Adipocyte (in vitro differentiated cells): ENCODE data around the gene DRGX.

Experiments used
- DNase-seq: peaks from one replicate; pipeline ENCODE4 v3.0.0-alpha.2; 2015; ENCODE audit warnings: low read depth
- H3K27me3 ChIP-seq: replicated peaks from 2 replicates; pipeline ENCODE4 v1.7.0; 2013; ENCODE audit warnings: mild to moderate bottlenecking, low read length, moderate library complexity; ENCODE audit not compliant: control insufficient read depth, insufficient read depth
- H3K36me3 ChIP-seq: 2 replicates; pipeline ENCODE4 v1.7.0; 2013; ENCODE audit warnings: low read length, mild to moderate bottlenecking, moderate library complexity; ENCODE audit not compliant: control insufficient read depth, insufficient read depth, severe bottlenecking
- H3K4me1 ChIP-seq: 2 replicates; pipeline ENCODE4 v1.7.0; 2013; ENCODE audit warnings: mild to moderate bottlenecking, low read length, moderate library complexity; ENCODE audit not compliant: control insufficient read depth, insufficient read depth
- H3K4me3 ChIP-seq: 2 replicates; pipeline ENCODE4 v1.7.0; 2013; ENCODE audit warnings: mild to moderate bottlenecking, low read length, moderate library complexity
- H3K9ac ChIP-seq: 2 replicates; pipeline ENCODE4 v1.7.0; 2013; ENCODE audit warnings: mild to moderate bottlenecking, low read length, moderate library complexity
- H3K9me3 ChIP-seq: 2 replicates; pipeline ENCODE4 v1.7.0; 2013; ENCODE audit warnings: mild to moderate bottlenecking, low read length, moderate library complexity; ENCODE audit not compliant: control insufficient read depth

DRGX gene

GRCh38 chr10:49418328-49418727 is 22.4 kb upstream of the DRGX start:
- Histone ChIP-seq H3K36me3 (no peaks in the 10 kb centered on the region), H3K9ac (no peak overlapping the region), H3K9me3 (no peaks in the 10 kb centered on the region), H3K4me1 (peaks cover 3% of the 10 kb centered on the region), H3K27me3 (peaks cover 24% of the 10 kb centered on the region), H3K4me3 (no peak overlapping the region)
- no peak for DNase-seq

DNA sequence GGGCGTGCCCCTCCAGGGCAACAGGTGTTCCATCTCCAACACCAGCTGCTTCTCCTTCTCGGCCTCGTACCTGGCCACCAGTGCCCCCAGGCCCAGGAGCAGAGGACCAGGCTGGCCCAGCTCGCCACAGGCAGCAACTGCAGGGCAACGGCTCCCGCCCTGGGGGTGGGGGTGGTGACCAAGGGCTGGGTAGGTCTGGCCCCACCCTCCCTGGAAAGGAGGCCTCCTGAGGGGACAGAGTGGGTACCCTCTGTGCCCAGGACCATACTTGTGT is 22.1 kb upstream of the DRGX start:
- DNase-seq, result no peak
- H3K27me3 ChIP-seq, result peaks cover 27% of the 10 kb centered on the region
- H3K9me3 ChIP-seq, result no peaks in the 10 kb centered on the region
- H3K36me3 ChIP-seq, result no peaks in the 10 kb centered on the region
- no peak overlapping the region for H3K9ac ChIP-seq
- peaks cover 3% of the 10 kb centered on the region for H3K4me1 ChIP-seq
- no peak overlapping the region for H3K4me3 ChIP-seq

- no peaks in the 10 kb centered on the region for H3K36me3 ChIP-seq
These were observed 21.6 kb upstream of the DRGX start for GRCh38 chr10:49417311-49418052.

GRCh38 chr10:49415846-49416245 is 20.0 kb upstream of the DRGX start:
- DNase-seq, result no peak
- Histone ChIP-seq H3K9ac (no peak overlapping the region), H3K4me3 (no peak overlapping the region), H3K27me3 (peaks cover 48% of the 10 kb centered on the region), H3K9me3 (no peaks in the 10 kb centered on the region), H3K4me1 (peaks cover 3% of the 10 kb centered on the region), H3K36me3 (no peaks in the 10 kb centered on the region)

More at GRCh38 chr10:49417311-49418052, 21.6 kb upstream of the DRGX start:
- H3K9ac ChIP-seq, result no peak overlapping the region
- H3K27me3 ChIP-seq, result peaks cover 32% of the 10 kb centered on the region
- DNase-seq, result no peak
- H3K4me3 ChIP-seq, result no peak overlapping the region
- peaks cover 3% of the 10 kb centered on the region for H3K4me1 ChIP-seq
- no peaks in the 10 kb centered on the region for H3K9me3 ChIP-seq

DNA sequence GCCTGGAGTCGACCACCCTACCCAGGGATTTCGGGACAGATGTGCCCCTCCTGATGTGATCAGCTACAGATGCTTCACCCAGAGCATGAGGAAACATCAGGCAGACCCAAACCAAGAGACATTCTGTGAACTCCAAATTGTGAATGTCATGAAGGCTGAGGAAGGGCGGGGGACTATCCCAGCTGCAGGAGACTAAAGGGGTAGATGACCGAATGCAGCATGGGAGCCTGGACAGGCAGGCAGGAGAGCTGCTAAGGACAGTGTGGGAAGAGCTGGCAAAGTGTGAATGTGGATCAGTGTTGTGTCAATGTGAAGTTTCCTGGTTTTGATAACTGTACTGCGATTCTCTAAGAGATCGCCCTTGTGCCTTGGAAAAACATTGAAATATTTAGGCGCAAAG is 19.2 kb upstream of the DRGX start:
- Histone ChIP-seq H3K9ac (no peak overlapping the region), H3K4me1 (peaks cover 3% of the 10 kb centered on the region), H3K27me3 (peaks cover 55% of the 10 kb centered on the region), H3K9me3 (no peaks in the 10 kb centered on the region), H3K36me3 (no peaks in the 10 kb centered on the region), H3K4me3 (no peak overlapping the region)
- no peak for DNase-seq

- Histone ChIP-seq H3K9me3 (no peaks in the 10 kb centered on the region), H3K4me1 (peaks cover 3% of the 10 kb centered on the region), H3K36me3 (no peaks in the 10 kb centered on the region), H3K4me3 (no peak overlapping the region), H3K9ac (no peak overlapping the region), H3K27me3 (peaks cover 61% of the 10 kb centered on the region)
- DNase-seq, result no peak
These were observed 18.6 kb upstream of the DRGX start for GRCh38 chr10:49414496-49414895.

- Histone ChIP-seq H3K9ac (no peak overlapping the region), H3K27me3 (peaks cover 76% of the 10 kb centered on the region), H3K36me3 (no peaks in the 10 kb centered on the region), H3K9me3 (no peaks in the 10 kb centered on the region), H3K4me1 (peaks cover 3% of the 10 kb centered on the region), H3K4me3 (no peak overlapping the region)
- no peak for DNase-seq
These were observed 16.7 kb upstream of the DRGX start for GRCh38 chr10:49412571-49412970.

DNA sequence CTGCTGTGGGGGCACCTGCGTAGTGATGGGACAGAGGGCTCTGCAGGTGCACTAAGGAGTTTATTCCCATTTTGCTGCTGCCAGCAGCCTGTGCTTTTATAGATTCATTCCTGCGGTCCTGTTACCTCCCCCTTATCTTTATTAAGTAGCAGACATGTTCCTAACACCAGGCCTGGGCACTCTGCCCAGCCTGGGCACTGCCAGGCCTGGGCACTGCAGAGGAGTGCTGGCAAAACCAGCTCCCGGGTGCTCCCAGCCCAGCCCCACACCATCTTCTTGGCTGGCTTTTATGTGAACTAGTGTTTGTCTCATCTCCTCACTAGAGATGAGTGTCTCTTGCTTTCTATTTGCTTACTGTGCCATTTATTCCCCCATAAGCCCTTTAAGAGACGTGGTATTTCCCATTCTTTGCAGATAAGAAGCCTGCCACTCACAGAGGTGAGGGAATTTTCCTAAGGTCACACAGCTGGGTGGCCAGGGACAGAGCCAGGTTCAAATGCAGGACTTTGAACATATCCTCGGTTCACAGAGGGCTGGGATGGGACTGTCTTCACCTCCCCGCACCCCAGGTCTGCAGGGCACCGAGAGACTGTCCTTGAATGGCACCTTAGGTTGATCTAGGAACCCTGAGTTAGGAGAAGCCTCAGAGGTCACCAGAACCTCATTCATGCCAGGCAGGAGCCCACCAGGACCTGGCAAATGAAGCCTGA is 14.6 kb upstream of the DRGX start:
- Histone ChIP-seq H3K4me1 (peaks cover 3% of the 10 kb centered on the region), H3K4me3 (no peak overlapping the region), H3K9ac (no peak overlapping the region), H3K27me3 (peaks cover 72% of the 10 kb centered on the region), H3K36me3 (no peaks in the 10 kb centered on the region), H3K9me3 (no peaks in the 10 kb centered on the region)
- no peak for DNase-seq

- Histone ChIP-seq H3K4me3 (no peak overlapping the region), H3K27me3 (peaks cover 77% of the 10 kb centered on the region), H3K4me1 (peaks cover 1% of the 10 kb centered on the region), H3K9ac (no peak overlapping the region), H3K36me3 (no peaks in the 10 kb centered on the region), H3K9me3 (no peaks in the 10 kb centered on the region)
- no peak for DNase-seq
These were observed 13.9 kb upstream of the DRGX start for GRCh38 chr10:49409755-49410154.

DNA sequence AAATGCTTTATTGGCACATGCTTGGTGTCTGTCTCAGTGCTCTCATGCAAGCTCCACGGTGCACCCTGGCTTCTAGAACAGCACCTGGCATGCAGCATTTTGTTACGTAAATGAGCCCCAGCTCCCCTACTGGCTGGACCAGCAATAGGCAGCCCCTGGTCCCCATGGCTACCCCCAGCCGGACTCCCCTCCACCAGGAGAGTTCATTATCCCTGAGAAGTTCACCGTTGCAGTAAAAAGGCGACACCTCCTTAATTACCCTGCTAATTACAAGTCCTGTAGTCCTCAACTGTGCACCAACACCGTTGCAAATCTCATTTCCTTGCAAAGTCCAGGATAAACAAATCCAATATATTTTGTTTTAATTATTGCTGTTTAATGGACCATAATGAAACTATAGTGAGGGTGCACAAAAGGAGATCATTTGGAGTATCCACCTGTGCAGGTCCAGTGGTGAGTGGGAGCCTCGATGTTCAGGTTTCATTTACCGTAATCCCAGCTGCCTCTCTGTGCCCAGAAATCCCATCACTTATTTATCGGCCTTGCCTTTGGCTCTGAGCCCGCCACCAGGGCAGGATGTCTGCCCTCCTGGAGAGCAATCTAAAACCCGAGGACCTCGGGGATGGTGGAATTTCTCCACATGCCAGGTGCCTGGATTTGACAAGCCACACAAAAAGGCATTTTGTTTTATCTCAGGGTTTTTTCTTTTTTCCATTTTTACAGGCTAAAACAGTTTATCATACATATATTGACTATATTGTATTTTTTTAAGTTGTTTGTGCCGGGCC is 12.8 kb upstream of the DRGX start:
- peaks cover 88% of the 10 kb centered on the region for H3K27me3 ChIP-seq

DNA sequence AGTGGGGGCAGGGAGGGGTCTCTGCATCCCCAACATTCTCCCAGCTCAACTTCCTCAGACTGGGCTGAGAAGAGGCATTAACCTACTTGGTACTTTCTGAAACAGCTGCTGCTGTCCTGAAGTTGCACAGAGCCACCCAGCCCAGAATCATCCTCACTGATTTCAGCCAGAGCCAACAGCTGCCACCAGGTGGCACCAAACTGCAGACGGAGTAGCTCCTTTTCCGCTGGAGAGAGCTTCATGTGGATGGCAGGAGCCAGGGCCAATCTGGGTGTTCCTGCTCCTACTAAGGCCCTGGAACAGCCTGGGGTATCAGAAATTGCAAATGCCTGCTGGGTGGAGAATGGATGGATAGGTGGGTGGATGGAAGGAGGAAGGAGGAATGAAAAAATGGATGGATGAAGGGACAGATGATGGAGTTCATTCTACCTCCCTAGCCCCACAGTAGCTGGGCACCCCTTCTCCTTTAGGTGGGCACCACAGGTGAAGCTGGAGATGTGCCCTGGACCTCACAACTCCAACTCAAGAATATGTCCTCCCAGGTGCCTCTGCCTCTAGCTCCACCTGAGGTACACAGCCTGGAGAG is 11.8 kb upstream of the DRGX start:
- H3K4me3 ChIP-seq, result no peak overlapping the region
- H3K9ac ChIP-seq, result no peak overlapping the region
- H3K9me3 ChIP-seq, result no peaks in the 10 kb centered on the region
- H3K27me3 ChIP-seq, result peaks cover 86% of the 10 kb centered on the region
- peak; percentile 92 for DNase-seq
- no peaks in the 10 kb centered on the region for H3K4me1 ChIP-seq
- H3K36me3 ChIP-seq, result no peaks in the 10 kb centered on the region

More for the DNA sequence above, 12.8 kb upstream of the DRGX start:
- DNase-seq, result no peak
- Histone ChIP-seq H3K4me1 (no peaks in the 10 kb centered on the region), H3K4me3 (no peak overlapping the region), H3K9me3 (no peaks in the 10 kb centered on the region), H3K36me3 (no peaks in the 10 kb centered on the region), H3K9ac (no peak overlapping the region)
